Mucosa of descending colon (tissue), 3 donors: ENCODE measurements around the gene CCDC51. TPM values are rescaled to one million over a fixed set of nuclear protein-coding genes. Genes with fewer than 3 reads are reported as not detected.

Experiments
- ATAC-seq: fragments of 200-7000 bp; cut with Tn5 transposase; one replicate; pipeline ENCODE4 v1.9.1; 2020; ENCODE audit warnings: mild to moderate bottlenecking, moderate library complexity
- DNase-seq, 3 donors: peaks; one replicate each; pipeline ENCODE4 v3.0.0-alpha.2; 2020
- H3K36me3 ChIP-seq: fragments of 200-600 bp; one replicate; pipeline ENCODE4 v1.8.0; 2021; ENCODE audit warnings: low read depth, mild to moderate bottlenecking
- H3K4me1 ChIP-seq: fragments of 200-600 bp; one replicate; pipeline ENCODE4 v1.8.0; 2021; ENCODE audit warnings: low read depth, mild to moderate bottlenecking
- H3K4me3 ChIP-seq: fragments of 200-600 bp; one replicate; pipeline ENCODE4 v1.8.0; 2021; ENCODE audit warnings: mild to moderate bottlenecking
- H3K9me3 ChIP-seq: fragments of 200-600 bp; one replicate; pipeline ENCODE4 v1.8.0; 2021; ENCODE audit warnings: mild to moderate bottlenecking
- intact Hi-C, 2 donors: fragments of 100-400 bp; cut with DNase I in 1 of 2; cut with micrococcal nuclease in 1 of 2; formaldehyde crosslinking; loops; one replicate each; pipeline versions ENCODE4 v1.11.0 to v1.11.1; 2022; cut with DNase I, micrococcal nuclease
- total RNA-seq, 3 donors: library from RNA; stranded (reverse); fragmentation: NEBNext Ultra II Directional in 2 of 3; extraction: Animal tissue kit (Norgen Biotek cat#: 25700) in 2 of 3; gene quantifications; one replicate each; pipeline versions ENCODE4 v1.2.1 to v1.2.4, GENCODE V29; 2021 to 2023
- TF ChIP-seq, protein P1 (sequence below): fragments of 200-600 bp; IDR thresholded peaks from one replicate; pipeline ENCODE4 v1.8.0; 2022; ENCODE audit warnings: antibody characterized with exemption, mild to moderate bottlenecking
- donor health status: DM: no; HTN: no; CAD: no; lungs with moderate emphysema.
- donor health status: DM: no; HTN: no; CAD: no.
- donor health status: DM: no; HTN: yes; CAD: no.

The CCDC51 gene
- total RNA-seq, 3 donors from 2014 or later: 13.0 to 15.3 (median 14.8) TPM

DNA sequence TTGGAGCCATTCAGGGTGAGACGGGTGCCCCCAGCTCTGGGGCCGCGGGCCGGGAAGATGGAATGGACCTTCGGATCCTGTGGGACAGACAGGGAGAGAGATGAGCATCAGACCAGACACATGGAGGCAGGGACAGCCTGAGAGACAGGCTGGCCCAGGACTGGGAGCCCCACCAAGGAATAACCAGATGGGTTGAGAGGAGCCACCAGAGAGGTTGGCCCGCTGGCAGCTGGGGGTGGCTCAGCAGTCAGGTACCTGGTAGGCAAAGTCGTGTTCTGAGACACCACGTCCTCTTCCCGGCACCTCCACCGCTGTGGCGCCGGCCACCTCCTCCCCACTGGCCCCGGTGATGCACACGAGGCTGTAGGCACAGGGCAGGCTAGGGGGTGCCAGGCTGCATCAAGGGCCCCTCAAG, 23.8 kb downstream of the CCDC51 start:
- H3K4me1 ChIP-seq: no peaks in the 10 kb centered on the region
- no peaks in the 10 kb centered on the region for H3K9me3 ChIP-seq
- H3K4me3 ChIP-seq: no peak overlapping the region
- DNase-seq (peak in 1 of 3 donors; percentile 33), ATAC-seq (no peak)
- H3K36me3 ChIP-seq: no peaks in the 10 kb centered on the region
- TF ChIP-seq, protein P1, sequence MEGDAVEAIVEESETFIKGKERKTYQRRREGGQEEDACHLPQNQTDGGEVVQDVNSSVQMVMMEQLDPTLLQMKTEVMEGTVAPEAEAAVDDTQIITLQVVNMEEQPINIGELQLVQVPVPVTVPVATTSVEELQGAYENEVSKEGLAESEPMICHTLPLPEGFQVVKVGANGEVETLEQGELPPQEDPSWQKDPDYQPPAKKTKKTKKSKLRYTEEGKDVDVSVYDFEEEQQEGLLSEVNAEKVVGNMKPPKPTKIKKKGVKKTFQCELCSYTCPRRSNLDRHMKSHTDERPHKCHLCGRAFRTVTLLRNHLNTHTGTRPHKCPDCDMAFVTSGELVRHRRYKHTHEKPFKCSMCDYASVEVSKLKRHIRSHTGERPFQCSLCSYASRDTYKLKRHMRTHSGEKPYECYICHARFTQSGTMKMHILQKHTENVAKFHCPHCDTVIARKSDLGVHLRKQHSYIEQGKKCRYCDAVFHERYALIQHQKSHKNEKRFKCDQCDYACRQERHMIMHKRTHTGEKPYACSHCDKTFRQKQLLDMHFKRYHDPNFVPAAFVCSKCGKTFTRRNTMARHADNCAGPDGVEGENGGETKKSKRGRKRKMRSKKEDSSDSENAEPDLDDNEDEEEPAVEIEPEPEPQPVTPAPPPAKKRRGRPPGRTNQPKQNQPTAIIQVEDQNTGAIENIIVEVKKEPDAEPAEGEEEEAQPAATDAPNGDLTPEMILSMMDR: no peak
- intact Hi-C loops: no loop called here

DNA sequence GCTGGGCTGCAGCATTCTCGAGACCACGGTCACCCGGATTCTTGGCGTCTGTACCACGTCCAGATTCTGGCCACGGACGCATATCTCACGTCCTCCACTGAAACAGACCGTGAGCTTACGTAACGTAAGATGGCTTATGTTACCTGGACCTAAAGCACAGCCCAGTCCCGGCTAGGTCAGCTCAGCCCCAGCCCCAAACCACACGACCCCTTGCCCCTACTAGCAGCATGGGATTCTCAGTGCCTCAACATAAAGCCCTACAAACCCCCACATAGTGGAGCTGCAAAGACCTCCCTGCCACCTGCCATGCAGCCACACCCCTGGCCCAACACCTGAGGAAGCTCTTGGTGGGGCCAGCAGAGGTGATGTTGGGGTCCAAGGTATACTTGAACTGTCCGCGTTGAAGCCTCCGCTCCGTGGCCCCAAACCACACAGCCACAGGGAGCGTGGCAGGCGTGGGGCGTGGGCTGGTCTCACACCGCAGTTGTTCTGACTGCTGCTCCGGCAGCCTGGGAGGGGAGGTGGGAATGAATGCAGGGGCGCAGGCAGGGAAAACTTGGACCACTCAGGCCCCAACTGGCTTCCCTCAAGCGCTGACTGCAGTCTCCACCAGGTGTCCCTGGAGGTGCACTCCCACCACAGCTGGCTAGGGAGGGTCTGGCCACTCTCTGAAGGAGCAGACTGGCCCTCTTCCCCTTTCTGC, 24.5 kb downstream of the CCDC51 start:
- DNase-seq: peak in 1 of 3 donors; percentile 16
- intact Hi-C loops: no loop called here

DNA sequence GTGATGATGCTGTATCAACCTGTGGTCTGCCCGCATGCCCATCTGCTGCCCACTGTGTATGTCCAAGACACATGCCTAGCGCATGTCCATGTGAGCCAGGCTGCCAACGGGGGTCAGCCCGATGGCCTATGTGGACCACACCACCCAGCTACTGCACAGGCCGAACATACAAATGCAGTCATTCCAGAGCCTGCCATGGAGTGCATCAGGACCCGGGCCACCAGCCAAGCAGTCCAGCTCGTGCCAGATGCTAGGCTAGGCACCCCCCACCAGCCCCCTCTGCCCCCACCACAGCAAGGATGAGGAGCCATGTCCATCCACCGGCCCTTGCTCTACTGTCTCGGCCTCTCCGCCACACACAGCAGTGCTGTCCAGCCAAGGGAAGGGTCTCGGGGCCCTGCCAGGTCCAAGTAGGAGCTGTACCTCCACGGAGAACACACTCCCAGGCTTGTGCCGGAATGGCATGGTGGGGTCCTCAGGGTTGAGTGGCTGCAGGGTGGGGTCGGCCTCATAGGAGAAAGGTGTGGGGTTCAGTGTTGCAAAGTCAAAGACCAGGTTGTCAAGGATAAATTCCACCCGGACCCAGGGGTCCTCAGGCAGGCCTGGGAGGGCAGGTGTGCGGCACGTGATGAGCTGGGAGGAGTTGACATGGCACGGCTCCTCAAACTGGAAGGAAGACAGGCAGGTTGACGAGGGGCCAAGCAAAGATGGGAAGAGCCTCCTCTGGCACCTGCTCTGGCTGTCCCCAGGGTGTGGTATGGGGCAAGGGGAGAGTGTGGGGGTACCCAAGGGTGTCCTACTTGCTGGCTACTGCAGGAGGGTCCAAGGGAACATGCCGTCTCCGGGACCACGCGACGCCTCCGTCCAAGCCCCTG, 25.3 kb downstream of the CCDC51 start:
- H3K9me3 ChIP-seq: no peaks in the 10 kb centered on the region
- no peak overlapping the region for H3K4me3 ChIP-seq
- no peaks in the 10 kb centered on the region for H3K4me1 ChIP-seq
- peak in 1 of 3 donors; percentile 20 for DNase-seq
- TF ChIP-seq, protein P1: no peak
- ATAC-seq: no peak
- intact Hi-C loops: no loop called here
- no peaks in the 10 kb centered on the region for H3K36me3 ChIP-seq

More for the DNA sequence above, 24.5 kb downstream of the CCDC51 start:
- no peaks in the 10 kb centered on the region for H3K9me3 ChIP-seq
- H3K4me3 ChIP-seq: no peak overlapping the region
- TF ChIP-seq, protein P1: no peak
- H3K4me1 ChIP-seq: no peaks in the 10 kb centered on the region
- H3K36me3 ChIP-seq: no peaks in the 10 kb centered on the region
- no peak for ATAC-seq

DNA sequence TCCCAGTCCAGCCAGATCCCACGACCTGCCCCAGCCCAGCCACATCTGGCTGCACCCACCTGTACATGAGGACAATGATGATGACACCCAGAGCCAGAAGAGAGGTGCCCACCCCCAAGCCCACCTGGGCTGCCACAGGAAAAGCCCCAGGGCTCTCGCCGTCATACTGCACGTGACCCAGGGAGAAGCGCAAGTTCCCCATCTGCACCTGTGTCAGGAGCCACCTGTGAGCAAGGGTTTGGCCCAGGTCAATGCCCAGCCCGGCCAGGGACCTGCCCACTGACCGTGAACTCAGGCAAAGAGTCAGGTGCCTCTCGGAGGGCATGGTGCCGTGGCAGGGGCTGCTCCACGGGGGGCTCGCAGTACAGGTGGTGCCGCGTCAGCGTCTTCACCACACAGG, 26.3 kb downstream of the CCDC51 start:
- no peaks in the 10 kb centered on the region for H3K4me1 ChIP-seq
- H3K36me3 ChIP-seq: no peaks in the 10 kb centered on the region
- ATAC-seq (no peak), DNase-seq (peak in 1 of 3 donors; percentile 20)
- intact Hi-C loops: no loop called here
- TF ChIP-seq, protein P1: no peak
- H3K9me3 ChIP-seq: no peaks in the 10 kb centered on the region
- H3K4me3 ChIP-seq: no peak overlapping the region

DNA sequence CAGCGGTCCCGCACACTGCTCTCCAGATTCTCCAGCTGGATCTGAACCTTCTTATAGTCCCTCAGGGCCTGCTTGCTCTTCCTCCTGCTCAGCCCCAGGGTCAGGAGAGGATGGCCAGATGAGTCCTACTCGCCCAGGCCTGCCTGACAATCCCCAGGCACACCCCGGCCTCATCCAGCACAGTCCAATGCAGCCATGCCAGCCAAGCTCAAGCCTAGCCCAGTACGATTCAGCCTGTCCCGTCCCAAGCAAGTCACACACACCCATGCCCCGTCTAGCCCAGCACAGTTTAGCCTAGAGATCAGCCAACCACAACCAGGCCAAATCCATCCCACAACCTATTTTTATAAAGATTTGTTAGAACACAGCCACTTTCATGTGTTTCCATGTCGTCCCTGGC, 26.8 kb downstream of the CCDC51 start:
- ATAC-seq: no peak
- Histone ChIP-seq H3K9me3 (no peaks in the 10 kb centered on the region), H3K4me3 (no peak overlapping the region), H3K4me1 (no peaks in the 10 kb centered on the region), H3K36me3 (no peaks in the 10 kb centered on the region)
- TF ChIP-seq, protein P1: no peak
- intact Hi-C loops: no loop called here
- DNase-seq: no peak
